Adrenal gland (tissue), 5 donors: ENCODE results near the gene MARCHF9.

Experiments
- CTCF ChIP-seq, 6 experiments: fragments of 450-650 bp in 4 of 6; fragments of 200-600 bp in 2 of 6; sonication (generic) in 1 of 6; IDR thresholded peaks; 1 replicate in 5 of 6; 2 replicates in 1 of 6; pipeline versions ENCODE4 v1.5.1 to v1.8.0; 2016 to 2021; ENCODE audit warnings: antibody characterized with exemption in 6 of 6, mild to moderate bottlenecking in 2 of 6, moderate library complexity in 1 of 6
- POLR2A ChIP-seq, 2 donors: fragments of 450-650 bp; IDR thresholded peaks; one replicate each; pipeline ENCODE4 v1.6.1; 2017; ENCODE audit warnings: antibody characterized with exemption in 2 of 2, mild to moderate bottlenecking in 2 of 2, moderate library complexity in 1 of 2
- donor health status: DM: no; HTN: no; CAD: no.

- TF ChIP-seq CTCF (IDR thresholded peaks at IDR 0.05) (no peak), POLR2A (IDR thresholded peaks at IDR 0.05) (no peak)
These were observed 6.6 kb downstream of the MARCHF9 start for GRCh38 chr12:57761391-57761998.
